Transverse colon (tissue), 4 donors: Measurements from ENCODE around the gene GRM7.

Experiments
- CTCF ChIP-seq, 5 experiments: fragments of 200-600 bp in 3 of 5; fragments of 450-650 bp in 2 of 5; sonication (generic) in 3 of 5; IDR thresholded peaks; 1 replicate in 2 of 5; 2 replicates in 3 of 5; pipeline ENCODE4 v1.5.1; 2016 to 2017; ENCODE audit warnings: antibody characterized with exemption in 5 of 5, inconsistent platforms in 3 of 5, mild to moderate bottlenecking in 2 of 5, moderate library complexity in 1 of 5
- EP300 ChIP-seq: sonication (generic); formaldehyde crosslinking; IDR thresholded peaks from one replicate; pipeline ENCODE4 v1.6.1; 2017; ENCODE audit warnings: antibody characterized with exemption, low read depth
- POLR2A ChIP-seq: fragments of 450-650 bp; IDR thresholded peaks from one replicate; pipeline ENCODE4 v1.6.1; 2016; ENCODE audit warnings: antibody characterized with exemption, mild to moderate bottlenecking, moderate library complexity
- POLR2AphosphoS5 ChIP-seq, 3 donors: sonication (generic); formaldehyde crosslinking; IDR thresholded peaks; one replicate each; pipeline ENCODE4 v1.6.1; 2016; ENCODE audit warnings: antibody characterized with exemption in 3 of 3

- no peak for TF ChIP-seq POLR2A
- TF ChIP-seq CTCF (IDR thresholded peaks at IDR 0.05), result no peak
- no peak for TF ChIP-seq EP300
- TF ChIP-seq POLR2AphosphoS5 (IDR thresholded peaks at IDR 0.05), result no peak
Observed at GRCh38 chr3:7650466-7650865, 789.6 kb downstream of the GRM7 start.
